Activated CD4-positive, alpha-beta T cell treated with anti-CD3 and anti-CD28 coated beads, Interleukin-2, amount 10 ng/mL, durations not matched to agents 7 days and 5 days (primary cell): ENCODE results near the gene UTP4. TPM values are rescaled to one million over a fixed set of nuclear protein-coding genes. Genes with fewer than 3 reads are reported as not detected.

Source experiments
- CTCF ChIA-PET: fragments of 350-600 bp; sonication (Branson Sonifier 250); formaldehyde crosslinking; loops from one replicate; lab custom pipeline; 2021; ENCODE audit warnings: antibody characterized with exemption; lab: Charles Lee
- POLR2A ChIA-PET: fragments of 350-600 bp; sonication (Branson Sonifier 250); formaldehyde crosslinking; loops from one replicate; lab custom pipeline; 2021; ENCODE audit warnings: antibody characterized with exemption; lab: Charles Lee
- DNase-seq: peaks from one replicate; pipeline ENCODE4 v3.0.0-alpha.2; 2020
- H3K27ac Mint-ChIP-seq: one replicate; pipeline ENCODE4 v1.8.0; 2021; ENCODE audit warnings: mild to moderate bottlenecking, moderate library complexity, mixed read lengths
- H3K27me3 Mint-ChIP-seq: one replicate; pipeline ENCODE4 v1.8.0; 2021; ENCODE audit warnings: mixed read lengths
- H3K36me3 Mint-ChIP-seq: one replicate; pipeline ENCODE4 v1.8.0; 2021; ENCODE audit warnings: low read depth, mixed read lengths
- H3K4me1 Mint-ChIP-seq: one replicate; pipeline ENCODE4 v1.8.0; 2021; ENCODE audit warnings: mixed read lengths
- H3K4me3 Mint-ChIP-seq: one replicate; pipeline ENCODE4 v1.8.0; 2021; ENCODE audit warnings: mild to moderate bottlenecking, moderate library complexity, mixed read lengths
- H3K9me3 Mint-ChIP-seq: one replicate; pipeline ENCODE4 v1.8.0; 2021; ENCODE audit warnings: mixed read lengths
- total RNA-seq, 2 experiments: library from RNA; stranded (reverse); gene quantifications; one replicate each; pipeline ENCODE4 v1.2.3, GENCODE V29; 2021

Gene UTP4
- total RNA-seq, 2 experiments from 2014 or later, result 51.8 to 53.2 TPM

DNA sequence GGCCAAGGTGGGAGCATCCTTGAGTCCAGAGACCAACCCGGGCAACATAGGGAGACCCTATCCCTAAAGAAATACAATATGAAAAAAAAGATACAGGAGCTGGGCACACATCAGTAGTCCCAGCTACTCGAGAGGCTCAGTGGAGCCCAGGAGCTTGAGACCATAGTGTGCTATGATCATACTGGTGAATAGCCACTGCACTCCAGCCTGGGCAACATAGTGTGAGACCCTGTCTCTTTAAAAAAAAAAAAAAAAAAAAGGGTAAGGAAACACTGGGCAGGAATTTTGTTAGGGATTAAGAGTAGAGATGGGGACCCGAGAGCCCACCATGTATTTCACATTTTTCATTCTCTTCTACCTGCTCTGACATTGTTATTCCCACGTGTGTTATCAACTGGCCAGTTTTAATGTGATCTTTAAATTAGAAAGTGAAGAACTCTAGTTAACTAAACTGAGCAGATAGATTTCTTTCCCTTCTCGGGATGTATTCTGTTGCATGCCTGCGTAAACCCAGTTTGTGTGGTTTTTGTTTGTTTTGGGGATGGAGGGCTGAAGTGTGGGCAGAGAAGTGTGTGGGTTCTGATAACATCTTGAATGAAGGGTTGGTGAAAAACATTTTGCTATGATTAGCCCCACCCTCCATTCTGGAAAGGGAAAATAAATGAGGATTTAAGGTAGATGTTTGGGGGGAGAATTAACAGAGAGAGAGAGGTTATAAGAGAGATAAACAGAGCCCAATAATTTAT lies 37.3 kb downstream of the UTP4 start:
- Mint-ChIP-seq H3K36me3 (peaks cover 37% of the 10 kb centered on the region), H3K27me3 (no peaks in the 10 kb centered on the region), H3K4me1 (peaks cover 39% of the 10 kb centered on the region), H3K27ac (peak overlapping the region; percentile 48), H3K4me3 (no peak overlapping the region), H3K9me3 (no peaks in the 10 kb centered on the region)
- DNase-seq, result no peak
- CTCF ChIA-PET, result interaction anchor here (0.6 to 4.7 kb wide), 2 partner anchors 9 to 245 kb away, joined by 3 to 34 read pairs; no protein-coding TSS in a partner anchor
- POLR2A ChIA-PET, result no interaction called here

GRCh38 chr16:69171325-69172084 lies 39.1 kb downstream of the UTP4 start:
- Mint-ChIP-seq H3K27ac (no peak overlapping the region), H3K36me3 (peaks cover 28% of the 10 kb centered on the region), H3K27me3 (no peaks in the 10 kb centered on the region), H3K9me3 (no peaks in the 10 kb centered on the region), H3K4me3 (no peak overlapping the region), H3K4me1 (peaks cover 24% of the 10 kb centered on the region)
- POLR2A ChIA-PET, result no interaction called here
- CTCF ChIA-PET, result no interaction called here
- DNase-seq, result no peak

DNA sequence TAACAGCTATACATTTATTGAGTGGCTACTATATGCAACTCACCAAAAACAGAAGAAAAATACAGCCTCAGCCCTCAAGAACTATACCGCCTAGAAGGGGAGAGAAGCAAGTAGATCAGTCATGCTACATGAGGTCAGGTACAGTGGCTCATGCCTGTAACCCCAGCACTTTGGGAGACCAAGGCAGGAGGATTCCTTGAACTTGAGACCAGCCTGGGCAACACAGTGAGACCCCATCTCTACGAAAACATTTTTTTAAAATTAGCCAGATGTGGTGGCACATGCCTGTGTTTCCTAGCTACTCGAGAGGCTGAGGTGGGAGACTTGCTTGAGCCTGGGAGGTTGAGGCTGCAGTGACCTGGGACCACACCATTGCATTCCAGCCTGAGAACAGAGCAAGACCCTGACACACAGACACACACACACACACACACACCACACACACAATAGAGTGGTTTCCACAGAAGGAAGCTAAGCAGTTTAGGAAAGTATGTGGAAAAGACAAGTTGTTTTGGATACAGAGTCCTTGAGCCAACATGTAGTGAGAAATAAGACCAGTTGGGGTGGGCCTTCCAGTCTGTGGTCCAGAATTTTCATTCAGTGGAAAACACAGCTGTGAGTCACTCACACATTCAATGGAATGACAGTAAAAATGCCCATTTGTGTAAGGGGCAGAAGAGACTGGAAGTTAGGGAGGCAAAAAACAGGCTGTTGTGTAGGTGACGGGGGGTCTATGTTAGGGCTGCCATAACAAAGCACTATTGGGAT lies 43.8 kb downstream of the UTP4 start:
- Mint-ChIP-seq H3K27me3 (no peaks in the 10 kb centered on the region), H3K4me1 (peaks cover 6% of the 10 kb centered on the region), H3K27ac (no peak overlapping the region), H3K36me3 (no peaks in the 10 kb centered on the region), H3K9me3 (no peaks in the 10 kb centered on the region), H3K4me3 (no peak overlapping the region)
- ChIA-PET POLR2A (interaction anchor here (0.6 kb wide), 1 partner anchor 9 kb away, joined by 3 read pairs; no protein-coding TSS in a partner anchor), CTCF (interaction anchor here (0.7 to 6.1 kb wide), 4 partner anchors 9 to 65 kb away, joined by 3 to 34 read pairs (median 3); partner anchors contain the start of gene SNTB2)
- no peak for DNase-seq

- no peaks in the 10 kb centered on the region for H3K27me3 Mint-ChIP-seq
- H3K36me3 Mint-ChIP-seq, result no peaks in the 10 kb centered on the region
- no peaks in the 10 kb centered on the region for H3K9me3 Mint-ChIP-seq
- H3K4me1 Mint-ChIP-seq, result peaks cover 3% of the 10 kb centered on the region
- CTCF ChIA-PET, result interaction anchor here (0.6 to 6.1 kb wide), 3 partner anchors 12 to 99 kb away, joined by 3 to 34 read pairs (median 3); no protein-coding TSS in a partner anchor
- H3K27ac Mint-ChIP-seq, result no peak overlapping the region
- no peak overlapping the region for H3K4me3 Mint-ChIP-seq
- DNase-seq, result no peak
- POLR2A ChIA-PET, result interaction anchor here (0.6 kb wide), 1 partner anchor 628 kb away, joined by 3 read pairs; no protein-coding TSS in a partner anchor
These were observed 47.0 kb downstream of the UTP4 start for GRCh38 chr16:69179328-69180010.

- H3K4me1 Mint-ChIP-seq, result peaks cover 6% of the 10 kb centered on the region
- peaks cover 2% of the 10 kb centered on the region for H3K9me3 Mint-ChIP-seq
- no peak for DNase-seq
- CTCF ChIA-PET, result interaction anchor here (0.6 to 6.1 kb wide), 3 partner anchors 12 to 98 kb away, joined by 3 to 34 read pairs (median 3); no protein-coding TSS in a partner anchor
- no peak overlapping the region for H3K4me3 Mint-ChIP-seq
- H3K27me3 Mint-ChIP-seq, result no peaks in the 10 kb centered on the region
- H3K27ac Mint-ChIP-seq, result no peak overlapping the region
- POLR2A ChIA-PET, result no interaction called here
- peaks cover 3% of the 10 kb centered on the region for H3K36me3 Mint-ChIP-seq
These were observed 47.5 kb downstream of the UTP4 start for GRCh38 chr16:69180011-69180338.

GRCh38 chr16:69182730-69183416 lies 50.4 kb downstream of the UTP4 start:
- peaks cover 18% of the 10 kb centered on the region for H3K4me1 Mint-ChIP-seq
- CTCF ChIA-PET, result interaction anchor here (0.6 to 1.3 kb wide), 2 partner anchors 15 to 472 kb away, joined by 3 to 4 read pairs; no protein-coding TSS in a partner anchor
- peaks cover 3% of the 10 kb centered on the region for H3K36me3 Mint-ChIP-seq
- POLR2A ChIA-PET, result no interaction called here
- no peak overlapping the region for H3K27ac Mint-ChIP-seq
- no peaks in the 10 kb centered on the region for H3K27me3 Mint-ChIP-seq
- no peak for DNase-seq
- H3K4me3 Mint-ChIP-seq, result no peak overlapping the region
- H3K9me3 Mint-ChIP-seq, result peaks cover 2% of the 10 kb centered on the region

DNA sequence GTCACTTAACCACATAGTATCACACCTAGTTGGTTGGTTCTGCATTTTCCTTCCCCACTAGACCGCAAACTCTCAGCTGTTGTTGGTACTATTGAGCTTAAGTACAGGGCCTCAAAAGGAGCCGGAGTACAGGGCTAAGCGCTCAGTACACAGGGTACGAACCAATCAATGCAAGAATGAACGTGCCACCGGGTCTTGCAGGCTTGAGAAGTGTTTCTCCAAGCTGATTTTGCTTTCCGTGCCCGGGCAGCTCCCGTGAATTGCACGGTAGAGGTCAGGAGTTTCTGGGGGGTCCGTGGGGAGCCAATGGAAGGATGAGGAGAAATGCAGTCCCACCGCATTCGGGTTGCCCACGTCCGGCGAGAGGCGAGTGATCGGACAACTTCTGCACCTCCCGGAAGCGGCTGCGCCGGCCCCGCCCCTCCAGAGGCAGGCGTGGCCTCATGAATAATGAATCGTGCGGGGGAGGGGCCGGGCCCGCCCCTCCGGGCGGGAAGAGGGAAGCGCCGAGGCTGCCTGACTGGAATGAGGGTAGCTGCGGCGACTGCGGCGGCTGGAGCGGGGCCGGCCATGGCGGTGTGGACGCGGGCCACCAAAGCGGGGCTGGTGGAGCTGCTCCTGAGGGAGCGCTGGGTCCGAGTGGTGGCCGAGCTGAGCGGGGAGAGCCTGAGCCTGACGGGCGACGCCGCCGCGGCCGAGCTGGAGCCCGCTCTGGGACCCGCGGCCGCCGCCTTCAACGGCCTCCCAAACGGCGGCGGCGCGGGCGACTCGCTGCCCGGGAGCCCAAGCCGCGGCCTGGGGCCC lies 54.4 kb downstream of the UTP4 start, which contains the start of gene SNTB2:
Gene SNTB2, plus strand, starts transcription at position 523 of the 804 bp plus-strand sequence. Its CDS starts 3 bp downstream, at position 526.
- H3K9me3 Mint-ChIP-seq, result peaks cover 2% of the 10 kb centered on the region
- ChIA-PET CTCF (interaction anchor here (0.6 to 1.7 kb wide), 8 partner anchors 11 to 1144 kb away, joined by 3 to 6 read pairs (median 3); no protein-coding TSS in a partner anchor), POLR2A (interaction anchor here (0.6 to 0.8 kb wide), 3 partner anchors 21 to 959 kb away, joined by 4 to 5 read pairs (median 4); no protein-coding TSS in a partner anchor)
- no peaks in the 10 kb centered on the region for H3K27me3 Mint-ChIP-seq
- DNase-seq, result peak; percentile 88
- peaks cover 12% of the 10 kb centered on the region for H3K36me3 Mint-ChIP-seq
- peak within 1 kb of the TSS; percentile 97 for H3K27ac Mint-ChIP-seq
- H3K4me3 Mint-ChIP-seq, result peak within 1 kb of the TSS; percentile 91
- H3K4me1 Mint-ChIP-seq, result peaks cover 49% of the 10 kb centered on the region

DNA sequence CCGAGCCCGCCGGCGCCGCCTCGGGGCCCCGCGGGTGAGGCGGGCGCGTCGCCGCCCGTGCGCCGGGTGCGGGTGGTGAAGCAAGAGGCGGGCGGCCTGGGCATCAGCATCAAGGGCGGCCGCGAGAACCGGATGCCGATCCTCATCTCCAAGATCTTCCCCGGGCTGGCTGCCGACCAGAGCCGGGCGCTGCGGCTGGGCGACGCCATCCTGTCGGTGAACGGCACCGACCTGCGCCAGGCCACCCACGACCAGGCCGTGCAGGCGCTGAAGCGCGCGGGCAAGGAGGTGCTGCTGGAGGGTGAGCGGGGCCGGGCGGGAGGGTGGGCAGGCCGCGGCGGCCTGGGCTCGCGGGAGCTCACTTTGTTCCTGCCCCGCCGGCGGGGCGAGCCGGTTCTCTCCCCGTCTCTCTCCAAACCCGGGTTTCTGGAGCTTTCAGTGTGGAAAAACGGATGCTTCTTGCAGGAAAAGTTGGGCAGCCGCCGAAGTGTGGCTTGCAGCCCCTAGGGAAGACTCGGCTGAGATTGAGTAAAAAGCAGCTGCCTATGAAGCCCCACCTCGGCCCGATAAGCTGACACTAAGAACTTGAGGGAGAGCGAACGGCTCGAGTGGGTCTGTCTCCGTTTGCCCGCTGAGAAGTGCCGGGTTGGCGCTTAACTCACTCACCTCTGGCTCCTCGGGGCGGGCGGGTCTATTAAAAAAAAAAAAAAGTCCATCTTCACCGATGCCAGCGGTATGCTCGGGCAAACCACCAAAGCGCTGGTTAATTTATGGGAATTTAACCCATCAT lies 55.2 kb downstream of the UTP4 start:
- peak overlapping the region; percentile 92 for H3K27ac Mint-ChIP-seq
- ChIA-PET CTCF (interaction anchor here (0.6 to 1.7 kb wide), 6 partner anchors 12 to 143 kb away, joined by 3 to 6 read pairs (median 3); no protein-coding TSS in a partner anchor), POLR2A (interaction anchor here (0.6 to 0.7 kb wide), 2 partner anchors 138 to 959 kb away, joined by 3 to 4 read pairs; no protein-coding TSS in a partner anchor)
- peaks cover 49% of the 10 kb centered on the region for H3K4me1 Mint-ChIP-seq
- no peaks in the 10 kb centered on the region for H3K27me3 Mint-ChIP-seq
- H3K9me3 Mint-ChIP-seq, result peaks cover 2% of the 10 kb centered on the region
- DNase-seq, result peak; percentile 50
- peaks cover 12% of the 10 kb centered on the region for H3K36me3 Mint-ChIP-seq
- peak overlapping the region; percentile 88 for H3K4me3 Mint-ChIP-seq

- CTCF ChIA-PET, result interaction anchor here (0.7 kb wide), 1 partner anchor 35 kb away, joined by 3 read pairs; no protein-coding TSS in a partner anchor
- Mint-ChIP-seq H3K27me3 (no peaks in the 10 kb centered on the region), H3K4me1 (peaks cover 49% of the 10 kb centered on the region), H3K27ac (peak overlapping the region; percentile 92), H3K36me3 (peaks cover 12% of the 10 kb centered on the region), H3K4me3 (peak overlapping the region; percentile 88), H3K9me3 (peaks cover 2% of the 10 kb centered on the region)
- POLR2A ChIA-PET, result interaction anchor here (0.6 kb wide), 1 partner anchor 138 kb away, joined by 3 read pairs; no protein-coding TSS in a partner anchor
- peak; percentile 44 for DNase-seq
These were observed 55.7 kb downstream of the UTP4 start for GRCh38 chr16:69188236-69188549.

GRCh38 chr16:69188716-69189115 lies 56.3 kb downstream of the UTP4 start:
- Mint-ChIP-seq H3K4me1 (peaks cover 49% of the 10 kb centered on the region), H3K36me3 (peaks cover 12% of the 10 kb centered on the region), H3K27me3 (no peaks in the 10 kb centered on the region), H3K27ac (peak overlapping the region; percentile 92), H3K9me3 (peaks cover 2% of the 10 kb centered on the region), H3K4me3 (peak overlapping the region; percentile 88)
- no peak for DNase-seq
- POLR2A ChIA-PET, result no interaction called here
- CTCF ChIA-PET, result interaction anchor here (0.6 kb wide), 1 partner anchor 25 kb away, joined by 3 read pairs; no protein-coding TSS in a partner anchor
